Measurements from ENCODE around the gene BCAP31. TPM values are rescaled to one million over a fixed set of nuclear protein-coding genes. Genes with fewer than 3 reads are reported as not detected.

Gene BCAP31
- total RNA-seq, 1 experiment from 2014 or later = 150 TPM

DNA sequence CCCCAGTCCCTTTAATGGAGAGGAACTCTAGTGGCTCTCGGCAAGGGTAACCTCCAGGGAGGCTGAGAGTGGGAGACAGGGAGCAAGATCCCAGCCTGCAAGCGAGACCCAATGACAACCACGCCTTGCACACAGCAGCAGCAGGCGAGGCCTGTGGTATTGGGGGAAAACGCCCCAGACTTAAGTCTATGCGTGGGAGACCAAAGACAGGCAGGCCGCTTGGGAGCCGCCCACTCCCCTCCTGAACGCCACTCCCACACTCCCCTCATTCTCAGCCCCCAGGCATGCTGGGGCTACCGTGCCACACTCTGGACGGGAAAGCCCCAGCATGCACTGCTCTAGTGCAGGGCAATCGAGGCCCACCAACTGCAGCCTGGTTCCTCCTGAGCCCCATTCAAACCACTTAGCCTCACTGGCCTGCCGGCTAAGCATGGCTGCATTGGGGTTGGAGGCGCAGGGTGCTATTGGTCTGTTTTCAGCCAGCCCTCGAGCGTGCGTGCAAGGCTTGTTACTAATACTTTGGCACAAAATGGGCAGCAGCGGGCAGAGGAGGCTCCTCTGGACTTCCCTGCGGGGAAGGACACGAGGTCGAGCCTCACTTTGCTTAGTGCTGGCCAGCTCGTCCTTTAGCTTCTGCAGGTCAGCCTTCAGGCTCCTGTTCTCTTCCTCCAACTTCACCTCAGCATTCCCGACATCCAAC, 21.7 kb downstream of the BCAP31 start (continued):
- TF ChIP-seq, protein P1, sequence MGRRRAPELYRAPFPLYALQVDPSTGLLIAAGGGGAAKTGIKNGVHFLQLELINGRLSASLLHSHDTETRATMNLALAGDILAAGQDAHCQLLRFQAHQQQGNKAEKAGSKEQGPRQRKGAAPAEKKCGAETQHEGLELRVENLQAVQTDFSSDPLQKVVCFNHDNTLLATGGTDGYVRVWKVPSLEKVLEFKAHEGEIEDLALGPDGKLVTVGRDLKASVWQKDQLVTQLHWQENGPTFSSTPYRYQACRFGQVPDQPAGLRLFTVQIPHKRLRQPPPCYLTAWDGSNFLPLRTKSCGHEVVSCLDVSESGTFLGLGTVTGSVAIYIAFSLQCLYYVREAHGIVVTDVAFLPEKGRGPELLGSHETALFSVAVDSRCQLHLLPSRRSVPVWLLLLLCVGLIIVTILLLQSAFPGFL (CRISPR knock-in tag; IDR thresholded peaks at IDR 0.05; ENCODE audit: borderline replicate concordance) = no peak
- no peak for TF ChIP-seq OVOL2 (CRISPR knock-in tag; IDR thresholded peaks at IDR 0.05; ENCODE audit: borderline replicate concordance)

- H3K36me3 Mint-ChIP-seq = peaks cover 4% of the 10 kb centered on the region; the same call in 1 of the 2 replicates
- H3K4me3 Mint-ChIP-seq = no peak overlapping the region
- no peak overlapping the region for H3K27ac Mint-ChIP-seq
- TF ChIP-seq, protein P2, sequence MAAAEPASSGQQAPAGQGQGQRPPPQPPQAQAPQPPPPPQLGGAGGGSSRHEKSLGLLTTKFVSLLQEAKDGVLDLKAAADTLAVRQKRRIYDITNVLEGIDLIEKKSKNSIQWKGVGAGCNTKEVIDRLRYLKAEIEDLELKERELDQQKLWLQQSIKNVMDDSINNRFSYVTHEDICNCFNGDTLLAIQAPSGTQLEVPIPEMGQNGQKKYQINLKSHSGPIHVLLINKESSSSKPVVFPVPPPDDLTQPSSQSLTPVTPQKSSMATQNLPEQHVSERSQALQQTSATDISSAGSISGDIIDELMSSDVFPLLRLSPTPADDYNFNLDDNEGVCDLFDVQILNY (CRISPR knock-in tag; IDR thresholded peaks at IDR 0.05) = no peak
- TF ChIP-seq GTF2I (CRISPR knock-in tag; conservative IDR thresholded peaks at IDR 0.05) (no peak), ZBTB21 (CRISPR knock-in tag; IDR thresholded peaks at IDR 0.05; ENCODE audit: borderline replicate concordance) (no peak), FOXP1 (CRISPR knock-in tag; IDR thresholded peaks at IDR 0.05; ENCODE audit: borderline replicate concordance) (no peak)
- TF ChIP-seq, protein P3, sequence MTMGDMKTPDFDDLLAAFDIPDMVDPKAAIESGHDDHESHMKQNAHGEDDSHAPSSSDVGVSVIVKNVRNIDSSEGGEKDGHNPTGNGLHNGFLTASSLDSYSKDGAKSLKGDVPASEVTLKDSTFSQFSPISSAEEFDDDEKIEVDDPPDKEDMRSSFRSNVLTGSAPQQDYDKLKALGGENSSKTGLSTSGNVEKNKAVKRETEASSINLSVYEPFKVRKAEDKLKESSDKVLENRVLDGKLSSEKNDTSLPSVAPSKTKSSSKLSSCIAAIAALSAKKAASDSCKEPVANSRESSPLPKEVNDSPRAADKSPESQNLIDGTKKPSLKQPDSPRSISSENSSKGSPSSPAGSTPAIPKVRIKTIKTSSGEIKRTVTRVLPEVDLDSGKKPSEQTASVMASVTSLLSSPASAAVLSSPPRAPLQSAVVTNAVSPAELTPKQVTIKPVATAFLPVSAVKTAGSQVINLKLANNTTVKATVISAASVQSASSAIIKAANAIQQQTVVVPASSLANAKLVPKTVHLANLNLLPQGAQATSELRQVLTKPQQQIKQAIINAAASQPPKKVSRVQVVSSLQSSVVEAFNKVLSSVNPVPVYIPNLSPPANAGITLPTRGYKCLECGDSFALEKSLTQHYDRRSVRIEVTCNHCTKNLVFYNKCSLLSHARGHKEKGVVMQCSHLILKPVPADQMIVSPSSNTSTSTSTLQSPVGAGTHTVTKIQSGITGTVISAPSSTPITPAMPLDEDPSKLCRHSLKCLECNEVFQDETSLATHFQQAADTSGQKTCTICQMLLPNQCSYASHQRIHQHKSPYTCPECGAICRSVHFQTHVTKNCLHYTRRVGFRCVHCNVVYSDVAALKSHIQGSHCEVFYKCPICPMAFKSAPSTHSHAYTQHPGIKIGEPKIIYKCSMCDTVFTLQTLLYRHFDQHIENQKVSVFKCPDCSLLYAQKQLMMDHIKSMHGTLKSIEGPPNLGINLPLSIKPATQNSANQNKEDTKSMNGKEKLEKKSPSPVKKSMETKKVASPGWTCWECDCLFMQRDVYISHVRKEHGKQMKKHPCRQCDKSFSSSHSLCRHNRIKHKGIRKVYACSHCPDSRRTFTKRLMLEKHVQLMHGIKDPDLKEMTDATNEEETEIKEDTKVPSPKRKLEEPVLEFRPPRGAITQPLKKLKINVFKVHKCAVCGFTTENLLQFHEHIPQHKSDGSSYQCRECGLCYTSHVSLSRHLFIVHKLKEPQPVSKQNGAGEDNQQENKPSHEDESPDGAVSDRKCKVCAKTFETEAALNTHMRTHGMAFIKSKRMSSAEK (CRISPR knock-in tag; IDR thresholded peaks at IDR 0.05; ENCODE audit: borderline replicate concordance) = no peak
- TF ChIP-seq, protein P4, sequence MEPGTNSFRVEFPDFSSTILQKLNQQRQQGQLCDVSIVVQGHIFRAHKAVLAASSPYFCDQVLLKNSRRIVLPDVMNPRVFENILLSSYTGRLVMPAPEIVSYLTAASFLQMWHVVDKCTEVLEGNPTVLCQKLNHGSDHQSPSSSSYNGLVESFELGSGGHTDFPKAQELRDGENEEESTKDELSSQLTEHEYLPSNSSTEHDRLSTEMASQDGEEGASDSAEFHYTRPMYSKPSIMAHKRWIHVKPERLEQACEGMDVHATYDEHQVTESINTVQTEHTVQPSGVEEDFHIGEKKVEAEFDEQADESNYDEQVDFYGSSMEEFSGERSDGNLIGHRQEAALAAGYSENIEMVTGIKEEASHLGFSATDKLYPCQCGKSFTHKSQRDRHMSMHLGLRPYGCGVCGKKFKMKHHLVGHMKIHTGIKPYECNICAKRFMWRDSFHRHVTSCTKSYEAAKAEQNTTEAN (CRISPR knock-in tag; IDR thresholded peaks at IDR 0.05) = no peak
- TF ChIP-seq, protein P5, sequence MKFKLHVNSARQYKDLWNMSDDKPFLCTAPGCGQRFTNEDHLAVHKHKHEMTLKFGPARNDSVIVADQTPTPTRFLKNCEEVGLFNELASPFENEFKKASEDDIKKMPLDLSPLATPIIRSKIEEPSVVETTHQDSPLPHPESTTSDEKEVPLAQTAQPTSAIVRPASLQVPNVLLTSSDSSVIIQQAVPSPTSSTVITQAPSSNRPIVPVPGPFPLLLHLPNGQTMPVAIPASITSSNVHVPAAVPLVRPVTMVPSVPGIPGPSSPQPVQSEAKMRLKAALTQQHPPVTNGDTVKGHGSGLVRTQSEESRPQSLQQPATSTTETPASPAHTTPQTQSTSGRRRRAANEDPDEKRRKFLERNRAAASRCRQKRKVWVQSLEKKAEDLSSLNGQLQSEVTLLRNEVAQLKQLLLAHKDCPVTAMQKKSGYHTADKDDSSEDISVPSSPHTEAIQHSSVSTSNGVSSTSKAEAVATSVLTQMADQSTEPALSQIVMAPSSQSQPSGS (CRISPR knock-in tag; IDR thresholded peaks at IDR 0.05; ENCODE audit: borderline replicate concordance, low read depth) = no peak
- DNase-seq (ENCODE audit: low spot score) (no peak), ATAC-seq (no peak)
- H3K4me1 Mint-ChIP-seq = no peaks in the 10 kb centered on the region
- ChIA-PET POLR2A (no interaction called here), CTCF (no interaction called here)
- no peaks in the 10 kb centered on the region for H3K27me3 Mint-ChIP-seq (ENCODE audit: low read depth)
- no peaks in the 10 kb centered on the region for H3K9me3 Mint-ChIP-seq
These were observed 22.5 kb downstream of the BCAP31 start for GRCh38 chrX:153701706-153702105.

GRCh38 chrX:153700967-153701366, 23.2 kb downstream of the BCAP31 start:
- Mint-ChIP-seq H3K4me3 (no peak overlapping the region), H3K27me3 (ENCODE audit: low read depth) (no peaks in the 10 kb centered on the region), H3K9me3 (no peaks in the 10 kb centered on the region), H3K27ac (no peak overlapping the region), H3K36me3 (peaks cover 4% of the 10 kb centered on the region; the same call in 1 of the 2 replicates), H3K4me1 (no peaks in the 10 kb centered on the region)
- POLR2A ChIA-PET = no interaction called here
- CTCF ChIA-PET = no interaction called here
- ATAC-seq (no peak), DNase-seq (ENCODE audit: low spot score) (no peak)
- TF ChIP-seq, protein P5 (CRISPR knock-in tag; IDR thresholded peaks at IDR 0.05; ENCODE audit: borderline replicate concordance, low read depth) = no peak
- TF ChIP-seq GRHL2 (CRISPR knock-in tag; IDR thresholded peaks at IDR 0.05; ENCODE audit: insufficient replicate concordance, severe bottlenecking) (no peak), TP53 (CRISPR knock-in tag; IDR thresholded peaks at IDR 0.05) (no peak), ZNF416 (CRISPR knock-in tag; IDR thresholded peaks at IDR 0.05) (no peak), ATF1 (CRISPR knock-in tag; IDR thresholded peaks at IDR 0.05) (no peak), CREB1 (CRISPR knock-in tag; IDR thresholded peaks at IDR 0.05) (no peak), GTF2I (CRISPR knock-in tag; conservative IDR thresholded peaks at IDR 0.05) (no peak), ETV6 (CRISPR knock-in tag; IDR thresholded peaks at IDR 0.05) (no peak), FOXK1 (CRISPR knock-in tag; IDR thresholded peaks at IDR 0.05) (no peak), ZNF219 (CRISPR knock-in tag; IDR thresholded peaks at IDR 0.05; ENCODE audit: borderline replicate concordance) (no peak), MLX (CRISPR knock-in tag; IDR thresholded peaks at IDR 0.05) (no peak), MXD4 (CRISPR knock-in tag; IDR thresholded peaks at IDR 0.05; ENCODE audit: borderline replicate concordance) (no peak)
- TF ChIP-seq, protein P6, sequence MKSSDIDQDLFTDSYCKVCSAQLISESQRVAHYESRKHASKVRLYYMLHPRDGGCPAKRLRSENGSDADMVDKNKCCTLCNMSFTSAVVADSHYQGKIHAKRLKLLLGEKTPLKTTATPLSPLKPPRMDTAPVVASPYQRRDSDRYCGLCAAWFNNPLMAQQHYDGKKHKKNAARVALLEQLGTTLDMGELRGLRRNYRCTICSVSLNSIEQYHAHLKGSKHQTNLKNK (CRISPR knock-in tag; IDR thresholded peaks at IDR 0.05) = no peak

Data from WTC11 (cell line).